ENCODE results near the gene FARP1.
"Not testable (repeated sequence)": the region's sequence is repeated elsewhere in the genome, so short reads cannot be mapped to it uniquely, and the experiment has no call there.

Gene FARP1

GRCh38 chr13:98401934-98402333, 259.0 kb downstream of the FARP1 start:
- no peak for DNase-seq (ENCODE audit: low spot score)

- DNase-seq (ENCODE audit: low spot score): no peak
Observed at GRCh38 chr13:98403076-98403475, 260.2 kb downstream of the FARP1 start.

GRCh38 chr13:98405107-98405571, 262.2 kb downstream of the FARP1 start:
- DNase-seq (ENCODE audit: low spot score): no peak

GRCh38 chr13:98405690-98406344, 262.9 kb downstream of the FARP1 start:
- DNase-seq (ENCODE audit: low spot score): no peak

GRCh38 chr13:98406427-98406826, 263.5 kb downstream of the FARP1 start:
- no peak for DNase-seq (ENCODE audit: low spot score)

- no peak for DNase-seq (ENCODE audit: low spot score)
Observed at GRCh38 chr13:98406971-98407370, 264.1 kb downstream of the FARP1 start.

GRCh38 chr13:98407575-98407974, 264.7 kb downstream of the FARP1 start:
- DNase-seq (ENCODE audit: low spot score): no peak

GRCh38 chr13:98409281-98409680, 266.4 kb downstream of the FARP1 start:
- no peak for DNase-seq (ENCODE audit: low spot score)

- DNase-seq (ENCODE audit: low spot score): no peak
Observed at GRCh38 chr13:98410612-98411011, 267.7 kb downstream of the FARP1 start.

- DNase-seq (ENCODE audit: low spot score): no peak
Observed at GRCh38 chr13:98411013-98411412, 268.1 kb downstream of the FARP1 start.

- peak; percentile 8 for DNase-seq (ENCODE audit: low spot score)
Observed at GRCh38 chr13:98411617-98412265, 268.8 kb downstream of the FARP1 start.

GRCh38 chr13:98413278-98413677, 270.4 kb downstream of the FARP1 start:
- DNase-seq (ENCODE audit: low spot score): not testable (repeated sequence)

GRCh38 chr13:98413796-98414195, 270.9 kb downstream of the FARP1 start:
- DNase-seq (ENCODE audit: low spot score): no peak

- DNase-seq (ENCODE audit: low spot score): no peak
Observed at GRCh38 chr13:98415326-98416070, 272.6 kb downstream of the FARP1 start.

- DNase-seq (ENCODE audit: low spot score): no peak
Observed at GRCh38 chr13:98416408-98416807, 273.5 kb downstream of the FARP1 start.

- DNase-seq (ENCODE audit: low spot score): no peak
Observed at GRCh38 chr13:98419786-98420553, 277.1 kb downstream of the FARP1 start.

GRCh38 chr13:98420554-98421175, 277.8 kb downstream of the FARP1 start:
- no peak for DNase-seq (ENCODE audit: low spot score)

GRCh38 chr13:98422046-98422445, 279.2 kb downstream of the FARP1 start:
- no peak for DNase-seq (ENCODE audit: low spot score)

- no peak for DNase-seq (ENCODE audit: low spot score)
Observed at GRCh38 chr13:98423417-98423816, 280.5 kb downstream of the FARP1 start.

GRCh38 chr13:98427331-98427995, 284.6 kb downstream of the FARP1 start:
- DNase-seq (ENCODE audit: low spot score): no peak

- DNase-seq (ENCODE audit: low spot score): no peak
Observed at GRCh38 chr13:98428256-98428966, 285.5 kb downstream of the FARP1 start.

All from CD4-positive, alpha-beta T cell treated with Interleukin-6 at 100 ng/mL for 8 hours (primary cell).